Liver (tissue), 9 donors: Measurements from ENCODE around the gene SLC27A5. TPM values are rescaled to one million over a fixed set of nuclear protein-coding genes. Genes with fewer than 3 reads are reported as not detected.

Source experiments
- DNase-seq: peaks from one replicate; pipeline ENCODE4 v3.0.0-alpha.2; 2017; ENCODE audit warnings: low spot score
- H3K27ac ChIP-seq, 2 donors: one replicate each; pipeline ENCODE4 v1.7.0; 2013; ENCODE audit warnings: inconsistent platforms in 2 of 2, low read length in 2 of 2, control low read depth in 1 of 2, low read depth in 1 of 2, mild to moderate bottlenecking in 1 of 2
- H3K27me3 ChIP-seq, 4 donors: one replicate each; pipeline versions ENCODE4 v1.6.1 to v1.7.0; 2013; ENCODE audit warnings: low read length in 3 of 4, inconsistent platforms in 1 of 4, mild to moderate bottlenecking in 1 of 4, moderate library complexity in 1 of 4; ENCODE audit not compliant: control insufficient read depth in 4 of 4, insufficient read depth in 4 of 4
- H3K36me3 ChIP-seq, 4 donors: one replicate each; pipeline versions ENCODE4 v1.6.1 to v1.7.0; 2013; ENCODE audit warnings: low read length in 3 of 4, mild to moderate bottlenecking in 3 of 4, low read depth in 1 of 4, moderate library complexity in 1 of 4; ENCODE audit not compliant: control insufficient read depth in 4 of 4, insufficient read depth in 3 of 4
- H3K4me1 ChIP-seq, 4 donors: one replicate each; pipeline versions ENCODE4 v1.6.1 to v1.7.0; 2013; ENCODE audit warnings: low read length in 3 of 4, mild to moderate bottlenecking in 3 of 4, moderate library complexity in 1 of 4; ENCODE audit not compliant: control insufficient read depth in 4 of 4, insufficient read depth in 4 of 4
- H3K4me3 ChIP-seq, 3 donors: one replicate each; pipeline versions ENCODE4 v1.6.1 to v1.7.0; 2013; ENCODE audit warnings: low read length in 3 of 3, control low read depth in 1 of 3, low read depth in 1 of 3, mild to moderate bottlenecking in 1 of 3
- H3K9ac ChIP-seq, 2 donors: one replicate each; pipeline ENCODE4 v1.7.0; 2013; ENCODE audit warnings: low read length in 2 of 2, mild to moderate bottlenecking in 2 of 2, moderate library complexity in 2 of 2, control low read depth in 1 of 2, low read depth in 1 of 2
- H3K9me3 ChIP-seq, 4 donors: one replicate each; pipeline versions ENCODE4 v1.6.1 to v1.7.0; 2013; ENCODE audit warnings: low read length in 3 of 4; ENCODE audit not compliant: control insufficient read depth in 4 of 4
- ATF3 ChIP-seq: IDR thresholded peaks from 2 replicates; pipeline ENCODE4 v1.6.1; 2016; ENCODE audit warnings: antibody characterized with exemption
- FOXA1 ChIP-seq: IDR thresholded peaks from 2 replicates; pipeline ENCODE4 v1.6.1; 2016; ENCODE audit warnings: antibody characterized with exemption
- GABPA ChIP-seq, 2 donors: IDR thresholded peaks in 1 of 2; conservative IDR thresholded peaks in 1 of 2; 2 replicates each; pipeline ENCODE4 v1.6.1; 2016; ENCODE audit warnings: antibody characterized with exemption in 2 of 2, mild to moderate bottlenecking in 1 of 2, moderate library complexity in 1 of 2
- HNF4A ChIP-seq, 2 donors: conservative IDR thresholded peaks; 2 replicates each; pipeline ENCODE4 v1.6.1; 2016; ENCODE audit warnings: antibody characterized with exemption in 2 of 2, mild to moderate bottlenecking in 2 of 2
- HNF4G ChIP-seq: IDR thresholded peaks from 2 replicates; pipeline ENCODE4 v1.6.1; 2016; ENCODE audit warnings: antibody characterized with exemption
- JUND ChIP-seq, 2 donors: IDR thresholded peaks; 2 replicates each; pipeline ENCODE4 v1.6.1; 2016; ENCODE audit warnings: antibody characterized with exemption in 2 of 2
- NR2F2 ChIP-seq: IDR thresholded peaks from 2 replicates; pipeline ENCODE4 v1.6.1; 2016; ENCODE audit warnings: antibody characterized with exemption
- RAD21 ChIP-seq, 2 donors: IDR thresholded peaks; 2 replicates each; pipeline ENCODE4 v1.6.1; 2016; ENCODE audit warnings: antibody characterized with exemption in 2 of 2, mild to moderate bottlenecking in 2 of 2
- REST ChIP-seq: IDR thresholded peaks from 2 replicates; pipeline ENCODE4 v1.6.1; 2016; ENCODE audit warnings: antibody characterized with exemption, mild to moderate bottlenecking
- RXRA ChIP-seq, 2 donors: IDR thresholded peaks; 2 replicates each; pipeline ENCODE4 v1.6.1; 2017 to 2018; ENCODE audit warnings: antibody characterized with exemption in 2 of 2, mild to moderate bottlenecking in 1 of 2
- SP1 ChIP-seq: IDR thresholded peaks from 2 replicates; pipeline ENCODE4 v1.6.1; 2018; ENCODE audit warnings: antibody characterized with exemption, mild to moderate bottlenecking
- YY1 ChIP-seq: IDR thresholded peaks from 2 replicates; pipeline ENCODE4 v1.6.1; 2016; ENCODE audit warnings: antibody characterized with exemption, mild to moderate bottlenecking
- ZBTB33 ChIP-seq: IDR thresholded peaks from 2 replicates; pipeline ENCODE4 v1.6.1; 2016; ENCODE audit warnings: antibody characterized with exemption
- WGBS: extraction: QIAGEN DNeasy Blood & Tissue Kit; methylation state at CpG from one replicate; pipeline ENCODE4 v1.1.7; 2013; 5-methylcytosine and 5-hydroxymethylcytosine counted together
- polyA plus RNA-seq, 2 donors: library from polyadenylated mRNA; stranded (reverse) in 1 of 2; unstranded in 1 of 2; fragments of 200-250 nt in 1 of 2; fragments of >200 nt in 1 of 2; fragmentation: Nextera tagmentation in 1 of 2; extraction: Ambion mirVana in 1 of 2; gene quantifications; one replicate each; pipeline versions ENCODE4 v1.2.1 to v1.2.3, GENCODE V29; 2013 to 2015
- total RNA-seq, 2 donors: library from RNA; depleted of rRNA; stranded (reverse); fragments of >200 nt; gene quantifications; one replicate each; pipeline ENCODE4 v1.2.3, GENCODE V29; 2014
- TF ChIP-seq, protein P1 (sequence below): IDR thresholded peaks from 2 replicates; pipeline ENCODE4 v1.6.1; 2016; ENCODE audit warnings: antibody characterized with exemption
- TF ChIP-seq, protein P2 (sequence below): fragments of 150-350 bp; IDR thresholded peaks from 2 replicates; pipeline ENCODE4 v1.5.1; 2017; ENCODE audit warnings: improper control_type of control experiment, low read depth, low read length; ENCODE audit not compliant: missing input control
- donor health status: healthy.
- donor health status: healthy.
- donor health status: healthy.
- donor health status: healthy.
- donor health status: healthy.

SLC27A5 gene
- total and polyA plus RNA-seq, 4 donors: 31.9 to 395 (median 321) TPM

GRCh38 chr19:58536852-58537798, 25.3 kb upstream of the SLC27A5 start:
- no peaks in the 10 kb centered on the region for H3K27me3 ChIP-seq
- H3K9ac ChIP-seq: no peak overlapping the region
- WGBS: 91% methylated on average over 8 of the region's 8 CpGs
- H3K4me3 ChIP-seq: no peak overlapping the region
- no peaks in the 10 kb centered on the region for H3K36me3 ChIP-seq
- no peak overlapping the region for H3K27ac ChIP-seq
- H3K9me3 ChIP-seq: no peaks in the 10 kb centered on the region
- H3K4me1 ChIP-seq: no peaks in the 10 kb centered on the region
- no peak for DNase-seq
- no peak for TF ChIP-seq YY1
- no peak for TF ChIP-seq ZBTB33
- TF ChIP-seq SP1: no peak
- no peak for TF ChIP-seq FOXA1
- TF ChIP-seq, protein P1, sequence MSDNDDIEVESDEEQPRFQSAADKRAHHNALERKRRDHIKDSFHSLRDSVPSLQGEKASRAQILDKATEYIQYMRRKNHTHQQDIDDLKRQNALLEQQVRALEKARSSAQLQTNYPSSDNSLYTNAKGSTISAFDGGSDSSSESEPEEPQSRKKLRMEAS: no peak
- no peak for TF ChIP-seq HNF4A (conservative IDR thresholded peaks at IDR 0.05)
- no peak for TF ChIP-seq REST
- no peak for TF ChIP-seq NR2F2

DNA sequence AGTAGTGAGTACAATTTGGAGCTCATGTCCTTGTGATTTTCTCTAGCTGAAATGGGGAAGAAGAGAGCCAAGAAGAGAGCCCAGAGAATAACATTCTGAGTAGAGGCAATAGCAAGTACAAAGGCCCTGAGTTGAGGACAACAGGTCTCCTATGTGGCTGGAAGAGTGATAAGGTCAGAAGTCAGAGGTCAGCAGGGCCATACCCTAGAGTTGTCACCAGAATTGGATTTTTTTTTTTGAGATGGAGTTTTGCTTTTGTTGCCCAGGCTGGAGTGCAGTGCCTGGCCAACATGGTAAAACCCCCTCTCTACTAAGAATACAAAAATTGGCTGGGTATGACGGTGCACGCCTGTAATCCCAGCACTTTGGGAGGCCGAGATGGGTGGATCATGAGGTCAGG, 24.1 kb upstream of the SLC27A5 start:
- Histone ChIP-seq H3K27me3 (no peaks in the 10 kb centered on the region), H3K36me3 (no peaks in the 10 kb centered on the region)
- WGBS: 91% methylated on average over 3 of the region's 3 CpGs
- TF ChIP-seq, protein P2, sequence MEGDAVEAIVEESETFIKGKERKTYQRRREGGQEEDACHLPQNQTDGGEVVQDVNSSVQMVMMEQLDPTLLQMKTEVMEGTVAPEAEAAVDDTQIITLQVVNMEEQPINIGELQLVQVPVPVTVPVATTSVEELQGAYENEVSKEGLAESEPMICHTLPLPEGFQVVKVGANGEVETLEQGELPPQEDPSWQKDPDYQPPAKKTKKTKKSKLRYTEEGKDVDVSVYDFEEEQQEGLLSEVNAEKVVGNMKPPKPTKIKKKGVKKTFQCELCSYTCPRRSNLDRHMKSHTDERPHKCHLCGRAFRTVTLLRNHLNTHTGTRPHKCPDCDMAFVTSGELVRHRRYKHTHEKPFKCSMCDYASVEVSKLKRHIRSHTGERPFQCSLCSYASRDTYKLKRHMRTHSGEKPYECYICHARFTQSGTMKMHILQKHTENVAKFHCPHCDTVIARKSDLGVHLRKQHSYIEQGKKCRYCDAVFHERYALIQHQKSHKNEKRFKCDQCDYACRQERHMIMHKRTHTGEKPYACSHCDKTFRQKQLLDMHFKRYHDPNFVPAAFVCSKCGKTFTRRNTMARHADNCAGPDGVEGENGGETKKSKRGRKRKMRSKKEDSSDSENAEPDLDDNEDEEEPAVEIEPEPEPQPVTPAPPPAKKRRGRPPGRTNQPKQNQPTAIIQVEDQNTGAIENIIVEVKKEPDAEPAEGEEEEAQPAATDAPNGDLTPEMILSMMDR: no peak
- no peak for TF ChIP-seq SP1
- TF ChIP-seq RXRA (IDR thresholded peaks at IDR 0.05): no peak
- no peak for TF ChIP-seq HNF4A (conservative IDR thresholded peaks at IDR 0.05)
- TF ChIP-seq ZBTB33: no peak
- no peak for TF ChIP-seq NR2F2
- no peak for TF ChIP-seq FOXA1
- no peak for TF ChIP-seq HNF4G
- TF ChIP-seq YY1: no peak
- TF ChIP-seq GABPA (IDR thresholded peaks at IDR 0.05 in 1 of 2, conservative IDR thresholded peaks at IDR 0.05 in 1 of 2): no peak
- TF ChIP-seq REST: no peak
- TF ChIP-seq RAD21 (IDR thresholded peaks at IDR 0.05): no peak
- TF ChIP-seq, protein P1: no peak
- no peak for TF ChIP-seq JUND (IDR thresholded peaks at IDR 0.05)
- no peak for TF ChIP-seq ATF3

More for the DNA sequence above, 24.1 kb upstream of the SLC27A5 start:
- H3K4me3 ChIP-seq: no peak overlapping the region
- DNase-seq: no peak
- H3K4me1 ChIP-seq: no peaks in the 10 kb centered on the region
- no peak overlapping the region for H3K9ac ChIP-seq
- H3K27ac ChIP-seq: no peak overlapping the region
- no peaks in the 10 kb centered on the region for H3K9me3 ChIP-seq
